Testis (tissue), 2 donors: Measurements from ENCODE around the gene SERPINA12.

ENCODE experiments used
- POLR2A ChIP-seq: fragments of 450-650 bp; IDR thresholded peaks from one replicate; pipeline ENCODE4 v1.6.1; 2017; ENCODE audit warnings: antibody characterized with exemption, mild to moderate bottlenecking, moderate library complexity
- TF ChIP-seq, protein P1 (sequence below), 3 experiments: fragments of 450-650 bp in 2 of 3; fragments of 200-600 bp in 1 of 3; sonication (generic) in 1 of 3; IDR thresholded peaks; one replicate each; pipeline ENCODE4 v1.5.1; 2016 to 2019; ENCODE audit warnings: antibody characterized with exemption in 3 of 3, mild to moderate bottlenecking in 2 of 3, moderate library complexity in 1 of 3

GRCh38 chr14:94515426-94515825 lies 6.2 kb upstream of the SERPINA12 start:
- TF ChIP-seq, protein P1, sequence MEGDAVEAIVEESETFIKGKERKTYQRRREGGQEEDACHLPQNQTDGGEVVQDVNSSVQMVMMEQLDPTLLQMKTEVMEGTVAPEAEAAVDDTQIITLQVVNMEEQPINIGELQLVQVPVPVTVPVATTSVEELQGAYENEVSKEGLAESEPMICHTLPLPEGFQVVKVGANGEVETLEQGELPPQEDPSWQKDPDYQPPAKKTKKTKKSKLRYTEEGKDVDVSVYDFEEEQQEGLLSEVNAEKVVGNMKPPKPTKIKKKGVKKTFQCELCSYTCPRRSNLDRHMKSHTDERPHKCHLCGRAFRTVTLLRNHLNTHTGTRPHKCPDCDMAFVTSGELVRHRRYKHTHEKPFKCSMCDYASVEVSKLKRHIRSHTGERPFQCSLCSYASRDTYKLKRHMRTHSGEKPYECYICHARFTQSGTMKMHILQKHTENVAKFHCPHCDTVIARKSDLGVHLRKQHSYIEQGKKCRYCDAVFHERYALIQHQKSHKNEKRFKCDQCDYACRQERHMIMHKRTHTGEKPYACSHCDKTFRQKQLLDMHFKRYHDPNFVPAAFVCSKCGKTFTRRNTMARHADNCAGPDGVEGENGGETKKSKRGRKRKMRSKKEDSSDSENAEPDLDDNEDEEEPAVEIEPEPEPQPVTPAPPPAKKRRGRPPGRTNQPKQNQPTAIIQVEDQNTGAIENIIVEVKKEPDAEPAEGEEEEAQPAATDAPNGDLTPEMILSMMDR (IDR thresholded peaks at IDR 0.05), result no peak
- TF ChIP-seq POLR2A, result no peak
